ENCODE results near the gene SCMH1.

DNA sequence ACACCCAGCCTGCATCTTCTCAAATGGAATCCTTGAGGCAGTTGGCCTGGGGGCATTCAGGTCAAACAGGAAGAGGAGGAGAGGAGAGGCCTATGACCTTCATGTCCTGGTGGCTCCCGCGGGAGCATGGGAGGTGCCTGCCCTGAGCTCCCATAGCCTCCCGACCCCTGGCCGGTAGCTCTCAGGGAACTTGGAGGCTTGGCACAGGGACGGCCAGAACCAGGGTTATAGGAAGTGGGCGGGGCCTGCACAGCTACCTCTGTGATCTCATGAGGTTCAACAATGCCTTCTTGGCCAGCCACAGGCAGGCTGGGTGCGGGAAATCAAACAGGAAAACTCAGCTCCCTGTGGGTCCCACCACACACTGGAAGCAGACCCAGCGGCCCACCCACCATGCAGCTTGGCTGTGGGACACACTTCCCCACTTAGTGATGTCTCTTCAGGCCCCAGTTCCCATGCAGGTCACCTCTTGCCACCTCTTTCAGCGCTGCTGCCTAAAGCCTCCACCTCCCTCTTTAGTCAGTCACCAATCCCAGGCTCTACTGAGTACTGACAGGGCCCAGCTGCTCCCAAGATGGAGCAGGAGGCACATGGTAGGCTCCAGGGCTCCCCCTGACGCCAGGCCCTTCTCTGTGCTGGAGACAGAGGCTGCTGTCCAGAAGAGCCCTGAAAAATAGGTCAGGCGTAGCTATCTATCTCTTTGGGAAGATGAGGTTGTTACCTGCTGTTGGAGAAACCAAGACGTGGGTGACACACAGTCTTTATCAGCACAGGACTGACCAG lies 220.4 kb downstream of the SCMH1 start, which contains the start of gene SLFNL1:
- TF ChIP-seq GATA3 (IDR thresholded peaks at IDR 0.05; ENCODE audit: low read depth, low read length) (no peak), GATA2 (IDR thresholded peaks at IDR 0.05; ENCODE audit: low read depth, low read length) (no peak)

All from SH-SY5Y (cell line).